T-helper 17 cell (primary cell): Measurements from ENCODE around the gene HDAC4. TPM values are rescaled to one million over a fixed set of nuclear protein-coding genes. Genes with fewer than 3 reads are reported as not detected.
"Not testable (repeated sequence)": the region's sequence is repeated elsewhere in the genome, so short reads cannot be mapped to it uniquely, and the experiment has no call there.

Experiments
- ATAC-seq: fragments of 150-1000 bp; cut with Tn5 transposase; 2 replicates; pipeline ENCODE4 v1.10.0; 2021; ENCODE audit warnings: mild to moderate bottlenecking, moderate library complexity
- DNase-seq, 3 donors: peaks; one replicate each; pipeline versions ENCODE4 v3.0.0 to v3.0.0-alpha.2; 2020 to 2021
- H3K9me3 ChIP-seq: one replicate; pipeline ENCODE4 v1.7.0; 2013; ENCODE audit warnings: low read length, mild to moderate bottlenecking; ENCODE audit not compliant: control insufficient read depth, poor library complexity, severe bottlenecking
- H3K27ac Mint-ChIP-seq: one replicate; pipeline ENCODE4 v1.8.0; 2022; ENCODE audit warnings: mild to moderate bottlenecking, moderate library complexity, mixed read lengths
- H3K27me3 Mint-ChIP-seq: one replicate; pipeline ENCODE4 v1.8.0; 2022; ENCODE audit warnings: mixed read lengths
- H3K36me3 Mint-ChIP-seq: one replicate; pipeline ENCODE4 v1.8.0; 2022; ENCODE audit warnings: low read depth, mixed read lengths
- H3K4me1 Mint-ChIP-seq: one replicate; pipeline ENCODE4 v1.8.0; 2022; ENCODE audit warnings: mild to moderate bottlenecking, mixed read lengths
- H3K4me3 Mint-ChIP-seq: one replicate; pipeline ENCODE4 v1.8.0; 2022; ENCODE audit warnings: mild to moderate bottlenecking, moderate library complexity, mixed read lengths
- total RNA-seq, 4 donors: library from RNA in 2 of 4; stranded (reverse) in 2 of 4; gene quantifications; one replicate each; pipeline ENCODE4 v1.2.3 and lab custom pipeline; 2022 to 2026

The HDAC4 gene
- total RNA-seq, 2 donors from 2014 or later, result 78.9 to 79.0 TPM

DNA sequence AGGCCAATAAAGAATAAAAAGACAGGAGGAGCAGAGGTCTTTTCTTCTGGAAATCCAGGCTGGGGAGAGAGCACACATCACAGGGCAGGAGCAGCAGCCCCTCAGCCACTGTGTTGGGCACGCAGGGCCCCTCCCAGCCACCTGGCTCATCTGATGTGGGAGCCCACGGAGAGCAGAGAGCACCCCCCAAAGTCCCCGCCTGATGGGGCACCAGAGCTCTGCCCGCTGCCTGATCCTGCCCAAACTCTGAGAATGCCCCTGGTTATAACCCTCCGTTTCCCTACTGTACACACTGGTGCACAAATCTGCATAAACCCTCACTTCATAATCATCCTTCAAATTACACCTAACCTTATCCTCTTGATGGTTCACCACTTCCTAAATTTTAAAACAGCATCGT, 111.3 kb downstream of the HDAC4 start:
- DNase-seq (no peak), ATAC-seq (peak; percentile 43)
- no peaks in the 10 kb centered on the region for H3K9me3 ChIP-seq
- H3K4me3 Mint-ChIP-seq, result peak overlapping the region; percentile 88
- H3K36me3 Mint-ChIP-seq, result no peaks in the 10 kb centered on the region
- peak overlapping the region; percentile 98 for H3K27ac Mint-ChIP-seq
- H3K27me3 Mint-ChIP-seq, result no peaks in the 10 kb centered on the region
- peaks cover 58% of the 10 kb centered on the region for H3K4me1 Mint-ChIP-seq

- DNase-seq, result no peak
- H3K9me3 ChIP-seq, result no peaks in the 10 kb centered on the region
- H3K4me3 Mint-ChIP-seq, result peak overlapping the region; percentile 88
- H3K4me1 Mint-ChIP-seq, result peaks cover 53% of the 10 kb centered on the region
- no peaks in the 10 kb centered on the region for H3K36me3 Mint-ChIP-seq
- peak overlapping the region; percentile 98 for H3K27ac Mint-ChIP-seq
- ATAC-seq, result peak; percentile 62
- H3K27me3 Mint-ChIP-seq, result no peaks in the 10 kb centered on the region
These were observed 111.8 kb downstream of the HDAC4 start for GRCh38 chr2:239288951-239289511.

DNA sequence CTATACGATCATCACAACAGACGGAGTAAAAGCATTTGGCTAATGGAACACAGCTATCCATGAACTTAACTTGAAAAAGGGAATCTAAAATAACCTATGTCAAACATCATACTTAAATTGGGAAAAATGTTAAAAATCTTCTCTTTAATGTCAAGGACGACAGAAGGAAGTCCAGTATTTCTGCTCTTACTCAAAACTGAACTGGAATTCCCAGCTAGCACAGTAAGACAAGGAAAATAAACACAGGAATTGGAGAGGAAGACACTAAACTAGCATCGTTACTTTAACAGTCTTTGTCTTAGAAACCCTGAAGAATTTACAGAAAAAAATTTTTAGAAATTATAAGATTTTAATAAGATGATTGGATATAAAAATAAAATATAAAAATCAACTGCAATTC, 112.6 kb downstream of the HDAC4 start:
- Mint-ChIP-seq H3K4me1 (peaks cover 48% of the 10 kb centered on the region), H3K27ac (peak overlapping the region; percentile 98), H3K27me3 (no peaks in the 10 kb centered on the region), H3K4me3 (no peak overlapping the region), H3K36me3 (no peaks in the 10 kb centered on the region)
- ATAC-seq (no peak), DNase-seq (no peak)
- H3K9me3 ChIP-seq, result no peaks in the 10 kb centered on the region

- peak overlapping the region; percentile 47 for H3K4me3 Mint-ChIP-seq
- no peaks in the 10 kb centered on the region for H3K9me3 ChIP-seq
- no peaks in the 10 kb centered on the region for H3K36me3 Mint-ChIP-seq
- no peaks in the 10 kb centered on the region for H3K27me3 Mint-ChIP-seq
- peaks cover 46% of the 10 kb centered on the region for H3K4me1 Mint-ChIP-seq
- ATAC-seq, result no peak
- DNase-seq, result no peak
- peak overlapping the region; percentile 98 for H3K27ac Mint-ChIP-seq
These were observed 113.4 kb downstream of the HDAC4 start for GRCh38 chr2:239287461-239287860.

GRCh38 chr2:239286901-239287300, 113.9 kb downstream of the HDAC4 start:
- DNase-seq (no peak), ATAC-seq (no peak)
- no peaks in the 10 kb centered on the region for H3K9me3 ChIP-seq
- H3K36me3 Mint-ChIP-seq, result no peaks in the 10 kb centered on the region
- peak overlapping the region; percentile 98 for H3K27ac Mint-ChIP-seq
- H3K4me3 Mint-ChIP-seq, result peak overlapping the region; percentile 52
- peaks cover 43% of the 10 kb centered on the region for H3K4me1 Mint-ChIP-seq
- H3K27me3 Mint-ChIP-seq, result no peaks in the 10 kb centered on the region

- Mint-ChIP-seq H3K4me3 (peak overlapping the region; percentile 86), H3K27ac (peak overlapping the region; percentile 98), H3K4me1 (peaks cover 43% of the 10 kb centered on the region), H3K36me3 (no peaks in the 10 kb centered on the region), H3K27me3 (no peaks in the 10 kb centered on the region)
- no peaks in the 10 kb centered on the region for H3K9me3 ChIP-seq
- DNase-seq (no peak), ATAC-seq (no peak)
These were observed 114.9 kb downstream of the HDAC4 start for GRCh38 chr2:239285932-239286230.

- H3K36me3 Mint-ChIP-seq, result no peaks in the 10 kb centered on the region
- no peaks in the 10 kb centered on the region for H3K9me3 ChIP-seq
- H3K4me3 Mint-ChIP-seq, result peak overlapping the region; percentile 86
- ATAC-seq (peak; percentile 65), DNase-seq (no peak)
- H3K4me1 Mint-ChIP-seq, result peaks cover 42% of the 10 kb centered on the region
- H3K27me3 Mint-ChIP-seq, result no peaks in the 10 kb centered on the region
- peak overlapping the region; percentile 98 for H3K27ac Mint-ChIP-seq
These were observed 115.5 kb downstream of the HDAC4 start for GRCh38 chr2:239285071-239285931.

DNA sequence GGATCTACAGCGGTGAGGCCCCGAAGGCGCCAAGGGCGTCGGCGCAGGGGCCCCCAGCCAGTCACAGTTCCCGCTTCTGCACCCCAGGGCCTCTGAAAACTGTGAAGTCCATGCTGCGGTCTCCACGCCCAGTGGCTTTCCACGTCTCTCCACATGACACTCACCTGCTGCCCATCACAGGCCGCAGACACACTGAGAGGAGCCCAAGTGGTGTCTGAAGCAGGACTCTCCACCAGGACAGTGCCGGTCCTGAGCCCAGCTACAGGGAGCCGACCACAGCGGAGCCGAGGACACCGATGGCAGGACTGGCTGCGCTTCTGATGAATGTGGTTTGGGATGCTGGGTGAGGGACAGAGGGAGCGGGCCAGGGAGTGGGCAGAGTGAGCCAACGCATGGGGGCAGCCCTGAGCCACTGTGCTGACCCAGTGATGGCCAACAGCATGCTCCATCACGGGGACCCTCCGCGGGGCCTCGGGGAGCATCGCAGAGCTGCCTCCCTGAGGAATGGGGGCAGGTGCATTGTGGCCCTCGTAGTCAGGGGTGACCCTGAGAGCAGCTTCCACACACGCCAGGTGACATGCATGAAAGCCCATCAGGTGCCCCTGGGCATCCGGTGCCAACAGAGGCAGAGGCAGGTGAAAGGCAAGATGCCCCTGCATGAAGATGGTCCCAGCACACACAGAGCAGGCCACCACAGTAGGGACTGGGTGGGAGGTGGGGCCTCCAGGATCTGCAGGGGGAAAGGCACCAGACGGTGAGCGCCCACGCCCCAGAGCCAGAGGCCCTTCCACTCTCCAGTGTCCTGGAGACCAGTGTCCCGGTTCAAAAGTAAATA, 116.6 kb downstream of the HDAC4 start:
- H3K27me3 Mint-ChIP-seq, result no peaks in the 10 kb centered on the region
- no peaks in the 10 kb centered on the region for H3K9me3 ChIP-seq
- ATAC-seq, result no peak
- DNase-seq, result no peak
- peak overlapping the region; percentile 98 for H3K27ac Mint-ChIP-seq
- H3K4me1 Mint-ChIP-seq, result peaks cover 33% of the 10 kb centered on the region
- H3K4me3 Mint-ChIP-seq, result peak overlapping the region; percentile 86
- H3K36me3 Mint-ChIP-seq, result no peaks in the 10 kb centered on the region

GRCh38 chr2:239283288-239283945, 117.4 kb downstream of the HDAC4 start:
- Mint-ChIP-seq H3K4me3 (no peak overlapping the region), H3K27me3 (no peaks in the 10 kb centered on the region), H3K4me1 (peaks cover 30% of the 10 kb centered on the region), H3K36me3 (no peaks in the 10 kb centered on the region), H3K27ac (no peak overlapping the region)
- DNase-seq, result no peak
- no peaks in the 10 kb centered on the region for H3K9me3 ChIP-seq
- ATAC-seq, result no peak

GRCh38 chr2:239282448-239283287, 118.2 kb downstream of the HDAC4 start:
- no peak overlapping the region for H3K4me3 Mint-ChIP-seq
- DNase-seq, result no peak
- H3K36me3 Mint-ChIP-seq, result no peaks in the 10 kb centered on the region
- peaks cover 29% of the 10 kb centered on the region for H3K4me1 Mint-ChIP-seq
- ATAC-seq, result no peak
- no peak overlapping the region for H3K27ac Mint-ChIP-seq
- H3K9me3 ChIP-seq, result no peaks in the 10 kb centered on the region
- H3K27me3 Mint-ChIP-seq, result no peaks in the 10 kb centered on the region

GRCh38 chr2:239280296-239281017, 120.4 kb downstream of the HDAC4 start:
- H3K36me3 Mint-ChIP-seq, DNase-seq, H3K9me3 ChIP-seq, ATAC-seq, H3K27ac Mint-ChIP-seq, H3K27me3 Mint-ChIP-seq, H3K4me3 Mint-ChIP-seq: not testable (repeated sequence)
- peaks cover 18% of the 10 kb centered on the region for H3K4me1 Mint-ChIP-seq
